ENCODE data around the gene CPEB1. TPM values are rescaled to one million over a fixed set of nuclear protein-coding genes. Genes with fewer than 3 reads are reported as not detected.

The CPEB1 gene
- total RNA-seq, 1 experiment from 2014 or later: 1.0 TPM

DNA sequence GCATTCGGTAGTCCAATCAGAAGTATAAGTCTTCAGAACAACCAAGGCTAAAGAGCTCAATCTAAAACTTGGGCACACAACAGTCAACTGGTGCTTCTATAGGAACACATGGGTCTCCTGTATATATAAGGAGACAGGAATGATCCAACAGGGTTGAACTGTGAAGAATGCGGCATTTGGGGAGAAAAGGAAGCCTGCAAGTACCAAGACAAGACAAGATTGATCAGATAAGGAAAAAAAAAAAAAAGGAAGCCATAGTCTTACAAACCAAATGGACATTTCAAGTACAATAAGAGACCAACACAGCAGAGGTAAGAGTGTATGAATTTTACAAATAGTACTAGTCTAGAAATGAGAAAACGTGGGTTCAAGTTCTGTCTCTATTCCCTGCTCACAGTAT lies 6.5 kb downstream of the CPEB1 start:
- no peak overlapping the region for H2BK5ac ChIP-seq (ENCODE audit: insufficient read length, low read length)
- no peak overlapping the region for H4K5ac ChIP-seq (ENCODE audit: insufficient read length, low read depth, low read length)
- no peak overlapping the region for H3K4me2 ChIP-seq (ENCODE audit: insufficient read depth, insufficient read length, low read length)
- H3K27ac ChIP-seq (ENCODE audit: insufficient read length, low read depth, low read length): no peak overlapping the region
- no peaks in the 10 kb centered on the region for H3K36me3 Mint-ChIP-seq (ENCODE audit: insufficient read depth in 1 of 3, low read depth in 3 of 3)
- no peak overlapping the region for H2BK120ac ChIP-seq (ENCODE audit: low read depth, low read length, poor library complexity, severe bottlenecking)
- H4K20me1 ChIP-seq (ENCODE audit: control insufficient read depth, insufficient read depth, insufficient read length): no peaks in the 10 kb centered on the region
- no peak overlapping the region for H3K27ac Mint-ChIP-seq
- H3K79me2 ChIP-seq (ENCODE audit: insufficient read depth, low read length): no peaks in the 10 kb centered on the region
- no peak overlapping the region for H2BK20ac ChIP-seq (ENCODE audit: low read depth, low read length, poor library complexity, severe bottlenecking)
- no peaks in the 10 kb centered on the region for H3K4me1 ChIP-seq (ENCODE audit: insufficient read depth, low read length)
- no peak overlapping the region for H2BK15ac ChIP-seq (ENCODE audit: low read depth, low read length)
- H3K9me3 ChIP-seq (ENCODE audit: control insufficient read depth, low read depth, low read length): no peaks in the 10 kb centered on the region
- WGBS (ENCODE audit: extremely low coverage, insufficient read length, low lambda C conversion rate): no CpG with 5 or more reads among the region's 3 CpGs
- no peaks in the 10 kb centered on the region for H3K27me3 ChIP-seq (ENCODE audit: insufficient read depth, low read length)
- H3K14ac ChIP-seq (ENCODE audit: insufficient read depth, low read length): no peak overlapping the region
- no peak overlapping the region for H2AK5ac ChIP-seq (ENCODE audit: insufficient read length, low read length)
- no peaks in the 10 kb centered on the region for H3K9me3 Mint-ChIP-seq
- no peak overlapping the region for H3K23ac ChIP-seq (ENCODE audit: insufficient read length, low read depth, low read length)
- H3K4me1 Mint-ChIP-seq: peaks cover 3 to 8% of the 10 kb centered on the region in 2 experiments; a peak in 3 of 4 replicates
- DNase-seq: no peak
- no peaks in the 10 kb centered on the region for H3K23me2 ChIP-seq (ENCODE audit: insufficient read length, low read depth, low read length, poor library complexity, severe bottlenecking)
- TF ChIP-seq, protein P1, sequence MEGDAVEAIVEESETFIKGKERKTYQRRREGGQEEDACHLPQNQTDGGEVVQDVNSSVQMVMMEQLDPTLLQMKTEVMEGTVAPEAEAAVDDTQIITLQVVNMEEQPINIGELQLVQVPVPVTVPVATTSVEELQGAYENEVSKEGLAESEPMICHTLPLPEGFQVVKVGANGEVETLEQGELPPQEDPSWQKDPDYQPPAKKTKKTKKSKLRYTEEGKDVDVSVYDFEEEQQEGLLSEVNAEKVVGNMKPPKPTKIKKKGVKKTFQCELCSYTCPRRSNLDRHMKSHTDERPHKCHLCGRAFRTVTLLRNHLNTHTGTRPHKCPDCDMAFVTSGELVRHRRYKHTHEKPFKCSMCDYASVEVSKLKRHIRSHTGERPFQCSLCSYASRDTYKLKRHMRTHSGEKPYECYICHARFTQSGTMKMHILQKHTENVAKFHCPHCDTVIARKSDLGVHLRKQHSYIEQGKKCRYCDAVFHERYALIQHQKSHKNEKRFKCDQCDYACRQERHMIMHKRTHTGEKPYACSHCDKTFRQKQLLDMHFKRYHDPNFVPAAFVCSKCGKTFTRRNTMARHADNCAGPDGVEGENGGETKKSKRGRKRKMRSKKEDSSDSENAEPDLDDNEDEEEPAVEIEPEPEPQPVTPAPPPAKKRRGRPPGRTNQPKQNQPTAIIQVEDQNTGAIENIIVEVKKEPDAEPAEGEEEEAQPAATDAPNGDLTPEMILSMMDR (conservative IDR thresholded peaks at IDR 0.05): no peak
- no peak overlapping the region for H3K9ac ChIP-seq (ENCODE audit: extremely low read depth, insufficient read length, low read length)
- no peak overlapping the region for H3T11ph ChIP-seq (ENCODE audit: low read length)
- H4K91ac ChIP-seq (ENCODE audit: insufficient read length, low read depth, low read length): no peak overlapping the region
- no peaks in the 10 kb centered on the region for H3K79me1 ChIP-seq (ENCODE audit: insufficient read depth, low read depth, low read length, poor library complexity, severe bottlenecking)
- no peak overlapping the region for H3K4me3 Mint-ChIP-seq
- H4K8ac ChIP-seq (replicated peaks; ENCODE audit: insufficient read length, low read depth, low read length): no peak overlapping the region
- no peak overlapping the region for H2BK12ac ChIP-seq (ENCODE audit: insufficient read length, low read depth, low read length)
- H3K4ac ChIP-seq (ENCODE audit: low read depth, low read length): no peak overlapping the region
- H3K18ac ChIP-seq (ENCODE audit: insufficient read length, low read depth, low read length): no peak overlapping the region
- H2AFZ ChIP-seq (ENCODE audit: low read length): no peak overlapping the region
- peaks cover 83% of the 10 kb centered on the region for H3K27me3 Mint-ChIP-seq (ENCODE audit: low read depth)
- H3K56ac ChIP-seq (ENCODE audit: insufficient read length, low read depth, low read length): no peak overlapping the region

Measured in H9 (cell line).